M059J (cell line): ENCODE measurements around the gene EPG5. TPM values are rescaled to one million over a fixed set of nuclear protein-coding genes. Genes with fewer than 3 reads are reported as not detected.
A peak's percentile ranks its signal among the peaks of the same experiment; 100 is the strongest.

ENCODE experiments used
- DNase-seq: peaks from one replicate; pipeline ENCODE4 v3.0.0-alpha.2; 2012; ENCODE audit warnings: low read depth
- total RNA-seq: library from RNA; depleted of rRNA; stranded (reverse); fragments of >200 nt; shearing (Covaris generic); gene quantifications from 2 replicates; pipeline ENCODE4 v1.2.3, GENCODE V29; 2014

Gene EPG5
- total RNA-seq, 1 experiment from 2014 or later: 29.0 TPM

DNA sequence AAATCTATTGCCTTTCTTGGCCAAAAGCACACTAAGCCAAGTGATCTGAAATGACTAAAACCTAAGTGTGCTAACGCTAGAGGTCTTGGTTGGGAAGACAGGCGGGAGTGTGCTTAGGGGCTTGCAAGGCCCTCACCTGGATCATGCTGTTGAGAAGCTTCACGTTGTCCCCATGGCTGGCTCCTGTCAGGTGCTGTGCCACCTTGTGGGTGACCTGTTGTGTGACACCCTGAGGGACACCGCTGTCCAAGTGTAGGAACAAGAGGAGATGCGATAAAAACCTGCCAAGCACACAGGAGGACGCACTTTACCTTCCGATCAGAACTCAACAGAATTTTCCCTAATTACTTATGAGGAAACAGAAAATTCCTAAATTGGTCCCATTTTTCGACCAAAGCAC lies 50.8 kb downstream of the EPG5 start:
- no peak for DNase-seq

DNA sequence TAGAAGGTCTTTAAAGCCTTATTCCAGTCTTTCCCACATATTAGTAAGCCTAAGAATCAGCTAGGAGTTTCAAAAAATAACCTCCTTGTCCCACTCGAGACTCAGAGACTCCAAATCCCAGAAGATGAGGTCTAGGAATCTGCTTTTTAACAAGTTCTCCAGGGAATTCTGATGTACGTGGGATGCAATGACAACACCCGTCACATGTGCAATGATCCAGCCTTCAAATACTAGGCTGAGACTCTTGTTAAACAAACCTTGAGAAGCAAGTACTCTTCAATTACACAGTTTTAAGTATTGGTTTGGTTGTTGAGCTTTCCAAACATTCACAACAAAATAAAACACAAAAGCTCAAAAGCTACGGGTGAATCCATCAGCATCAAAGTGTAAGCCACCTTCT lies 53.9 kb downstream of the EPG5 start:
- no peak for DNase-seq

DNA sequence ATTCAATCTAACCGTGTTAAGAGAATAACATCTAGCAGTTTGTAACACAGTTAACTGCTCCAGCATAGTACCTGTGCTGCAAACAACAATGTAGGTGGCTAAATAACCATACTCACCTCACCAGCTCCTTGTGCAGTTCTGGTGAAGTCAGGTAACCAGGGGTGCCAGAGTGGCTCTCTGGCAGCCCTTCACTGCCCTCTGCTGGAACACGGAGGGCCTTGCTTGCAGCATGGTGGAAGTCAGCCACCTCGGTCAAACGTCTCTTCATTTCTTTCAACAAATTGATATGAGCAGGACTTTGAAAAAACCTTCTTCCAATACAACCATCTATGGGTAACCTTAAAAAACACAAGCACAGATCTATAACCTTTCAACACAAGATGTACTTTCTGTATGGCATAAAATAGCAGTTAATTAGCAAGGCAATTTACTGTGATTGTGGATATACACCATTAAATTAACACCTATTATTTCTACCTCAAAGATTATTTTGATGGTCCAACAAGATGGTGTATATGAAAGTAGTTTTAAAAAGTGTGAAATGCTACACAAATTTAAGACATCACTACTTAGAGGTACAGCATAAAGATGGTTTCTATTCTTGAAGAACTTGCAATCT lies 56.6 kb downstream of the EPG5 start:
- DNase-seq: peak; percentile 51

DNA sequence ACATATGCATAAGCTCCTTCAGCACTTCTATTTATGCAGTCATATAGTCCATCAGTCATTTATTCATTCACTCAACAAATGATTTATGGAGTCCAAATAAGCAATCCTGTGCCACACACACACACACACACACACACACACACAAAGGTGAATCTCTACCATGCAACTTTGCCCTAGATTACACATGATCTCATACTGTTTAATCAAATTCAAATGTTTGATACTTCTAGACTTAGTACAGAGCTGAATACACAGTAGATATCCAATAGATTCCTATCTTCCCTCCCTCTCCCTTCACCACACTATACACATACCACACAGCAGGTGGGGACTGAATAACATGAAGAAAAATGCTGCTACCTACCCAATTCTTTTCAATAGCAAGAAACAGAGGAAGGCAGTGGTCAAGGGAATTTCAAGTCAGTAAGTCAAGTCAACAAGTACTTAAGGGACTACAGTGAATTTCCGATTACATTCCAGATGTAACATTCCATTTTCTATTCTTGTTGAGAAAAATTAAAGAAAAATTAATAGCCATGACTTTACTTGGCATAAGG lies 65.4 kb downstream of the EPG5 start:
- DNase-seq: no peak

DNA sequence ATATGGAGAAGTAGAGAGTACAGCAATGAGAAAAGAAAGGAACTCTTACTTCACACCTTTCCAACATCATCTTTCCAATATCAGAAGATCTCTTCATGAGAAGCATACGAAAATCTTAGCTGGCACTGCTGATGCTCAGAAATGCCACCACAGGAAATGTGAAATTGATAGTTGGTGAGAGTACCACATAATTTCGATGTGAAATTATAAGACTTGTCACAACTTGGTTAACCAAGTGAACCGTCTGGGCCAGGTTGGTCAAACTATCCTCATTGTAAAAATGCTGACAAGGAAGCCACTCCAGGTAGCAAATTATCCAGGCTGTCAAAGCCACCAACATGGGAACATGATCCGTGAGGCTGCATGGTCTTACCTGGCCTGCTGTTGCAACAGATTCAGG lies 66.5 kb downstream of the EPG5 start:
- DNase-seq: no peak

DNA sequence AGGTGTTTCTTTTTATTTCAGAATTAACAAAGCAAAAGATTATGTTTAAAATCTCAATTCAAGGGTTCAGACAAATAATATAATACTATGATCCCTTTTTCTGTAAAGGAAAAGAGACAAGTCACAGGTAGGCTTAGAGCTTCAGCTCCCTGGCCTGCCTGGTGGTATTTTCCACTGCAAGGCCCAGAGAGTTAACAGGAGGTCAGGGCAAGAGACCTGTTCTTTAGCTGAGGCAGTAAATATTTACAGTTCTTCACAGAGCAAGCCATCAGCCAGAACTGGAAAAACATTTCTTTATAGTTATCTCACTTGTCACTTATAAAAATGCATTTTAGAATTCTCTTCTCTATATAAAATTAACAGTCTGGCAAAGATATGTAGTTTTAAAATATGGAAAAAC lies 70.1 kb downstream of the EPG5 start:
- no peak for DNase-seq

DNA sequence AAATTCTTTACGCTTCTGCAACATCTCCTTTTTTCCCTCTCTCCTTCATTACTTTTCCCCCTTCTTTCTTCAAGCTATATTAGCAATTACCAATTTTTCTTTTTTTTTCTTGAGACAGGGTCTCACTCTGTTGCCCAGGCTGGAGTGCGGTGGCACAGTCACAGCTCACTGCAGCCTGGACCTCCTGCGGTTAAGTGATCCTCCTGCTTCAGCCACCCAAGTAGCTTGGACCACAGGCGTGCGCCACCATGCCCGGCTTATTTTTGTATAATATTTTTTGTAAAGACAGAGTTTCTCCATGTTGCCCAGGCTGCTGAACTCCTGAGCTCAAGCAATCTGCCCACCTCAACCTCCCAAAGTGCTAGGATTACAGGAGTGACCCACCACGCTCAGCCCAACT lies 70.7 kb downstream of the EPG5 start:
- no peak for DNase-seq

DNA sequence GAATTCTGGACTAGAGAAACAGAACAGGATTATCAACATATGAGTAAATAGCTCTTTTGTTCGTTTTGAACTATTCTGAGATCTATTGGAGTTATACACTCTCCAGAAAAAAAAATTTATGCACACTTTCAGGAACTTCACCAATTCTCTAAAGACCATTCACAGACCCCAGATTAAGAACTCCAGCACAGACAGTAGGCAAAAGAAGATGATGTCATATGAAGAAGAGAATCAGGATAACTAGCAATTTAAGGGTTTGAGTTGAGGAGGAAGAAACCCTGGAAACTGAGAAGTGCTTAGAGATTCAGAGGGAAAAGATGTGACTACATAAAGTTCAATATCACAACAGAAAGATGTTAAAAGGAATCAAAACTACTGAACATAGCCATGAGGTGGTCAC lies 71.8 kb downstream of the EPG5 start:
- no peak for DNase-seq

DNA sequence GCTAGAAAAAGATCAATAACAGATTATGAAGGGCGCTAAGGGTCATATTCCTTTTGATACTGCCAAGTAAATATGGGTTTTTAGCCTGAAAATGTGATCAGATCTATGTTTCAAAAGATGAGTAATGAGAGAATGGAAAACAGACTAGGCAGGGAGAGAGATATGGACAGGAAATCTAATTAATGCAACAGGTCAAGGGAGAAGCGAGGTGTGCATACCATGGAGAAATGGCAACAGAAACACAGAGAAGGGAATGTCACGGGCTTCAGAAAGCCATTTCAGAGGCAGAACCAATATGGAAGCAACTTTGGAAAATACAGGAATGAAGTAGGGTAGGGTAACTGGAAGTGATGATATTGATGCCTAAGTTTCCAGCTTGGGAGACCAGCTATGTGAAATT lies 72.3 kb downstream of the EPG5 start:
- DNase-seq: no peak

DNA sequence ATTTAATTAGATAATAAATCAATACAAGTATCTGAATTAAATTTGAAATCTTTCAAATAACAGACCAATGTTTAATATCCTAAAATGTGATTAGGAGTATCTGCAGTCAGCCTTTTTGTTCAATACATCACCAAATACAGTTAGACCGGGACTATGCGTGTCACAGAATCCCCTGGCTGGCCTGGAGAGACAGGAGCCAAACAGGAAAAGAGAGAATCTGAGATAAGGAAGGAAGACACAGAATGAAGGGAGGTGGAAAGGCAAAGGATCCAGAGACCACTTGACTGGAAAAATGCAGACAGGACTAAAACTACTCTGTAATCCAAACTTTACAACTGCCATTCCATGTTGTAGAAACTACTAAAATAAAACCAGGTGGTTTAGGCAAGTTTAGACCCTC lies 75.3 kb downstream of the EPG5 start:
- DNase-seq: no peak

DNA sequence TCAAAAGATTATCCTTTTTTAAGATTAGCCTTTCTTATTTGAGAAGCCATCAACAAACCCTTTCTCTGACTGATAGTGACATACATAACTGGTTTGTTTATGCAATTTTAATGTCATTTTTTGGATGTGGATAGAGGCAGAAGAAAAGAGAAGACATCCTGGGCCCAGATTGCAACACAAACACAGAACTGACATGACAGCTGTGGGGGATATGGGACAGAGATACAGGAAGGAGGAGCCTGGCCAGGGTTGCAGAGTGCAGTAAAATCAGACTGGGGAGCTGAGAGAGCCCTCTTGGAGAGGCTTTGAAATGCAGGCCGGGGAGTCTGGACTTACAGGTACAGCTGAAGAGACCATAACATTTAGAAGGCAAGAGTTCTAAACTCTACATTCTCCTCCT lies 76.5 kb downstream of the EPG5 start:
- DNase-seq: no peak

DNA sequence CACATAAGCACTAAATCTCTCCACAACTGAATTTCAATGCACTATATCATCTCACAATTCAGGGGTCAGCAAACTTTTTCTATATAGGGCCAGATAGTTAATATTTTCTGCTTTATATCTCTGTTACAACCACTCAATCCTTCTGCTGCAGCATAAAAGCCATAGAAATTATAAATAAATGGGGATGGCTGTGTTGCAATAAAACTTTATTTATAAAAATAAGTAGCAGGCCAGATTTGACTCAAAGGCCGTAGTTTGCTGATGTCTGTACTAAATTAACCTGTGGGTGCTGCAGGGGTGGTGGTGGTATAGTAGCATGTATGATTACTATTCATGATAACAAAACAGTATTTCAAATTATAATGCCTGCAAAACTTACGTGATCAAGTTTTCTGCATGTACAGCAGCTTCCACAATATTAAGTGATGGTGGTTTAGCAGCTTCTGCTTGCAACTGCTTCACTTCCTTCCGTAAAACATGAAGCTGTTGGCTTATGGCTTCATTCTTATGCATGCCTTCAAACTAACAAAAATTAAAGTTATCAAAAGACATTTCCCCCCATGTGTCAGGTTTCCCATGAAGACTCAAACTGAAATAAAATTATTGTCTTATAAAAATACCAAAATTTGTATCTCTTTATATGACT lies 77.6 kb downstream of the EPG5 start:
- DNase-seq: no peak

DNA sequence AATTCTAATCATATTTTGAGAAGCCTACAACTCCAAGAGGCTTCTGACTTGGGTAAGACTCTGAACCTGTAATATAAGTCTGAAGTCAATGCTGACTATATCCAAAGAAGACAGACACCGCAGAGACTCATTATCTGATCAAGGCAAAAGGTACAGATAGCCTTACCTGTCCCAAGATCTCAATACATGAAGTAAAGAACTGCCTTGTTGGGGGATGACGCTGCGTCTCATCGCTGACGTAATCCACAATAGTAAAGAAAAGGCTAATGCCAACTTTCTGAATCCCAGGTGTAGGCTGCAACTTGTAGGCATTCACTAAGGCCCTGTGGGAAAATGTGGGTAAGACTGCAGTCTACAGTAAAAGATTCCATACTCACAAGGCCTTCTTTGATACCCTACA lies 79.5 kb downstream of the EPG5 start:
- no peak for DNase-seq

DNA sequence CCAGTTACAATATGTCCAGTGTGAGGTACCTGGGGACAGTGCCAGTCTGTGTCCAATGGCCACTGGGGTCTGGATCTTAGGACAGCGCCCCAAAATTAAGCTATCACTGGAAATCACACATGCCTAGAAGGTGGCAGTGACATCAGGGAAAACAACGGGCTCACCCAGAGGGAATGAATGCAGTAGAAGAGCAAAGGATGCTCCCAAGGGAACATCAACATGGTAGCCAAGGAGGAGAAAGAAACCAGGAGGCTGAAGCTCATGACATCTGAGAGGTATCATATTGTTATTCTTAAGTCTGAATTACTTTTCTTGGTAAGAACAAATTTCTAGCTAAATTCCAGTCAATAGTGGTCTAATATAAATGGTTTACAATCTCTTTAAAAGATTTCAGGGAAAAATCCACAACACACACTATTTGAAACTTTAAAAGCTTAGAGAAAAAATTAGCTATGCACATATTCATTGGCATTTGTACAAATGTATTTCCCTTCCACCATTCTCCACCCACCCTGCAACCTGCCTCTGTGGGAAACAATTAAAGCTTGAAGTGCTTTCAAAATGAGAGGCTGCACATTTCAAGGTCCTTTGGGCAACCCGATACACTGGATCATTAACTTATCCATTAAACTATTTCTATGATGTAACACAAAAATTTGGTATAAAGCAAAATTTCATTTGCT lies 86.1 kb downstream of the EPG5 start:
- DNase-seq: no peak

DNA sequence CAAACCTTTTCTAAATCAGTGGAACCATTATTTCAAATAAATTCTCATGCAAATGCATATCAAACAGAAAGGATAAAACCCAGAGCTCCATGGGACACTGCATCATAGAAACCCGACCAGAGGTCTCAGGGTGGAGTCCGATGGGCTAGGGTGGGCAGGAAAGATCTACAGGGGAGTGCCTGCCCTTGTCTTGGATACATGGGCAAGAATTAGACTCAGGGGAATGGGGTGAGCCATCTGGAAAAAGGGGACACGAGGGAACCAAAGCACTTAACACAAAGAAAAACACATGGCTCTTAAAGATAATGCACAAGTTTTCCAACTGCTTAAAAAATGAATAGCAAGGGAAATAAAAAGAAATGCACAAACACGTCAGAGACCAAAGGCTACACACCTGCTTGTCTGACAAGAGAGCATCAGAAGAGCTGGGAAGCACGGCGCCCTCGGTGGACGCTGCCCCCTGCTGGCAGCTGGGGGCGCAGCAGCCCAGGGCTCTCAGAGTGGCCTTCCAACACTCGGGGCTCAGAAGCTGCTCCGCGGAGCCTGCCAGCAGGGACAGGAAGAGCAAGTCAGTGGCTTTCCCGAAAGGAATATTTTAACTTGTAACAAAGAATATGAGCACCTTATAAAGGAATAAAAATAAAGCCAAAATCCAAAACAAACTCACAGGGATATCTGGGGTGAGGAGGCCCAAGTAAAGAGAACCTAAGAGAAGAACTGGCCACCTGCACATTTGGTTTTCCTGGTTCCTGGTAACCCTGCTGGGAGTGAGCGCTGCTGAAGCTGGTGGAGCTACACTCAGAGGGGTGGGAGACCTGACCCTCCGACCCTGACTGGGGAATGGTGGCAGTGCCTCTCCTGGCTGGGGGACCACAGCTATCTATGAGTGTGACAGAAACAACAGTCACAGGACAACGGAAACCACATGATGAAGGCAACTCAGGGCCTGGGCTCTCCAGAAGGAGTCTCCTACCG lies 87.2 kb downstream of the EPG5 start:
- peak; percentile 59 for DNase-seq

DNA sequence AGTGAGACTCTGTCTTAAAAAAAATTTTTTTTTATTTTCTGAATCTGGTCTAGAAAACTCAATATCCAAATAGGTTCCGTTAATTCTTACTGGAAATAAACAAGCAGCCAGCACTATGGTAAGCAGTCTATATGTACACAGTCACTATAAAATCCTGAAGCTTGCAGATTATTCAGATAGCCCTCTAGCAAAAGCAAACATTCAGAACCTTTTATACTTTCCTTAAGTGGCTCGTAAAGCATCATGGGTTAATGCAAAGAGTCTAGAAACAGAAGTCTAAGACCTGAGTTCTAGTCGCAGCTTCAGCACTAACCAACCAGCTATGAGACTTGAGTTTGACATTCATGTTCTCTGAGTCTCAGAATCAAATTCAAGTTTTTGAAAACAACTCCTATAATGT lies 89.7 kb downstream of the EPG5 start:
- DNase-seq: no peak

DNA sequence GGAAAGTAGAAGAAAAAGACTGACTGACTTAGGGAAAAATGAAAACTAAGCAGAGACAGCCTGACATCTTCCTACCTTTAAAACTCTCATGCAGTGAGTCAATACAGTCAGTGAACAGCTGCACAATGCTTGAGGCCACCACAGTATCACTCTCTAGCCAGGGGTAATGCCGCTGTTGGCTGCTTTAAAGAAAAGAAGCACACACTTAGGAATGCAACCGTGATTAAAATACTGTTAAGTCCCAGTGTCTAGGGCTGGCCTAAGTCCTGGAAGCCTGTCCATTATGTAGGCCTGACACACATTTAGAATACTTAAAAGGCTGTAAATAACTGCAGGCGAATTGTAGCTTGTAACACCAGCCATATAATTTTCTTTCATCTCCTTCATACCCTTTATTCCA lies 91.0 kb downstream of the EPG5 start:
- DNase-seq: peak; percentile 12

DNA sequence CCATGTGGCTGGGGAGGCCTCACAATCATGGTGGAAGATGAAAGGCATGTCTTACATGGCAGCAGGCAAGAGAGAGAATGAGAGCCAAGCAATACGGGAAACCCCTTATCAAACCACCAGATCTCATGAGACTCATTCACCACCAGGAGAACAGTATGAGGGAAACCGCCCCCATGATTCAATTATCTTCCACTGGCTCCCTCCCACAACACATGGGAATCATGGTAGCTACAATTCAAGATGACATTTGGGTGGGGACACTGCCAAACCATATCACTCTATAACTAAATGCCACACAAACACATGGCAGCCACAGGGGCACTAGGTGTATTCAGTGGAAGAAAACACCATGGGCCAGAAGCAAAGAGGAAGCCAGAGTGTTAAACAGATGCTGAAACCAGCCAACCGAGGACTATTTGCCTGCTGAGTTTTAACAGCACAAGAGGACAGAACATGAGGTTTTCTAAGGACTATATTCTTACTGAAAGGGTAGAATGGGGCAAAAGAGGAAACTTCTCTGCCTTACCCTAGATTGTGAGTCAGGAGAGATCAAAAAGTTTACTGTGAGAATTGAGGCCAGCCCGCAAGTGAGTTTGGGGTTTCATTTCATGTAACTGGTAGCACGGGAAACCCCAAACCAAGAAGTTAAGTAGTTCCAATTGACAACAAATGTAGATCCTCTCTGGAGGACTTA lies 92.5 kb downstream of the EPG5 start:
- DNase-seq: peak; percentile 40

DNA sequence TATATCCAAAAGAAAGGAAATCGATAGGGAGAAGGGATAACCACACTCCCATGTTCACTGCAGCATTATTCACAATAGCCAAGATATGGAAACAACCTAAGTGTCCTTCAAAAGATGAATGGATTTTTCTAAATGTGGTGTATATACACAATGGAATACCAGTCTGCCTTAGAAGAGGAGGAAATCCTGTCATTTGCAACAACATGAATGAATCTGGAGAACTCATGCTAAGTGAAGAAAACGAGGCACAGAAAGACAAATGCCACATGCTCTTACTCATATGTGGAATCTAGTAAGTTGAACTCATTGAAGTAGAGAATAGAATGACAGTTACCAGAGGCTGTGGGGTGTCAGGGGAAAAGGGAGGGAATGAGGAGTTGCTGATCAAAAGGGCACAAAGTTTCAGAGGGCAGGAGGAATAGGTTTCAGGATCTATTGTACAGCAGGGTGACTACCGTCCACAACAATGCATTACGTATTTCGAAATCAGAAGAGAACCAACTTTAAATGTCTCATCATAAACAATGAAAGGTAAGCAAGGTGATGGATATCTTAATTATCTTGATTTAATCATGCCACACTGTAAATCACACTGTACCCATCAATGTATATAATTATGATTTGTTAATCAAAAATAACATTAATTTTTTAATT lies 95.6 kb downstream of the EPG5 start:
- peak; percentile 66 for DNase-seq

DNA sequence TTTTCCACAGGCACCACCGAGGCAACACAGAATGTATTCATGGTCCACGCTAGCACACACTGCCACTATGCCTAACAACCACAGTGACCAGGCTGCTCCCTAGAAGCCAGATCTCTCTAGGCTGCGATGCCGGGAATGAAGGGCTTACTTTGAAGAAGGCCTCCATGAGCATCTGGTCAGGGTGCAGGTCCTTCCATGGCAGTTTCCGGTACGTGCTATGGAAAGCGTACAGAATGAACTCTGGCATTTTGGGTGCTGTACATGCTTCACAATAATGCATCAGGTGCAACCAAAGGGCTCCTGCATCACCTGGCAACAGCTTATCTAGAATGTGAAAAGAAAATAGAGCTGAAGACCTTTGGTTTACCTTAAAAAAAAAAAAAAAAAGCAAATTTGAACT lies 96.7 kb downstream of the EPG5 start:
- no peak for DNase-seq

DNA sequence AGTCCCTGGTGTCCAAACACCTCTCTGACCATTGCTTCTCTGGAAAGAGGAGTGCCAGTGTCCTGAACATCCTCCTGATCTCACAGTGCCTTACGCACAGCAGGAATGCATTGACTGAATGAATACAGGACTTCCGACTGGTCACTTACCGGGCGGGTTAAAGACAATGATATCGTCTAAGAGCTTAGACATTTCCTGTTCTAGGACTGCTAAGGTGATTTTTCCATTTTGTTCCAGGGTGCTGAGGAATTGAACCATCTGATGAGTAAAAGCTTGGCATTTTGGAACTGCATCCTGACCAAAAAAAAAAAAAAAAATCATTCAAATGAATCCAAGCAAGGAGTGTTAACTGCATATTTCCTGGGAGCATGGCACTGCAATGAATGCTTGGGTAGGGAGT lies 101.7 kb downstream of the EPG5 start:
- no peak for DNase-seq
